Measurements from ENCODE around the gene SDK1.
A peak's percentile ranks its signal among the peaks of the same experiment; 100 is the strongest.
"Not testable (repeated sequence)": the region's sequence is repeated elsewhere in the genome, so short reads cannot be mapped to it uniquely, and the experiment has no call there.

Gene SDK1

DNA sequence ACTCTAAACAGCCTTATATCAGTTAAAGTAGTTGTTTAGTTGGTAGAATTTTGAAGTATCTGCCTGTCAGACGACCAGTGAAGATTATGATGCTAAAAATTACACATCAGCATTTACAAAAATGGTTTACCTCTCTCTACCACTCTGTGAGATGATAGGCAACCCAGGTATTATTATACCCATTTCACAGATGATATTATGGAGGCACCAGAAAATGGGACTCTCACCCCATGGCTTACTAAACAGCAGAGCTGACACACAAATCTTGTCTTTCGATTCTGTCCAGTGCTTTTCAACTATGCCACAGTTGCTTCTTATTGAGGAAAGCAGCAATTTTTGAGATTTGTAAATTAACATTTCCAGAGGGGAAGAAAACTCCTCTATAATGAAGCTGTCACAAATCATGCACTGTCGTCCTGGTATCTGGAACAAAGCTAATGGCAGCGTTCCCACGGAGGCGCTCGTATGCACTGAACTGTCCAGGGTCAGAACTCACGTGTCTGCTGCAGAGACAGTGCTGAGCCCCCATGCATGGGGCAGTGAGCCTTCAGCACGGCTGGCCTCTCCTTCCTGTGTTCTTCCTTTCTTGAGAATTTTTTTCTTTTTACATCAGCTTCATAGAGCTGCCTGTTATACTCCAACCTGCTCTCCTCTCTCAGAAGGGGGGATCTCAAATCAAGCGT is 381.1 kb downstream of the SDK1 start:
- no peak for DNase-seq

DNA sequence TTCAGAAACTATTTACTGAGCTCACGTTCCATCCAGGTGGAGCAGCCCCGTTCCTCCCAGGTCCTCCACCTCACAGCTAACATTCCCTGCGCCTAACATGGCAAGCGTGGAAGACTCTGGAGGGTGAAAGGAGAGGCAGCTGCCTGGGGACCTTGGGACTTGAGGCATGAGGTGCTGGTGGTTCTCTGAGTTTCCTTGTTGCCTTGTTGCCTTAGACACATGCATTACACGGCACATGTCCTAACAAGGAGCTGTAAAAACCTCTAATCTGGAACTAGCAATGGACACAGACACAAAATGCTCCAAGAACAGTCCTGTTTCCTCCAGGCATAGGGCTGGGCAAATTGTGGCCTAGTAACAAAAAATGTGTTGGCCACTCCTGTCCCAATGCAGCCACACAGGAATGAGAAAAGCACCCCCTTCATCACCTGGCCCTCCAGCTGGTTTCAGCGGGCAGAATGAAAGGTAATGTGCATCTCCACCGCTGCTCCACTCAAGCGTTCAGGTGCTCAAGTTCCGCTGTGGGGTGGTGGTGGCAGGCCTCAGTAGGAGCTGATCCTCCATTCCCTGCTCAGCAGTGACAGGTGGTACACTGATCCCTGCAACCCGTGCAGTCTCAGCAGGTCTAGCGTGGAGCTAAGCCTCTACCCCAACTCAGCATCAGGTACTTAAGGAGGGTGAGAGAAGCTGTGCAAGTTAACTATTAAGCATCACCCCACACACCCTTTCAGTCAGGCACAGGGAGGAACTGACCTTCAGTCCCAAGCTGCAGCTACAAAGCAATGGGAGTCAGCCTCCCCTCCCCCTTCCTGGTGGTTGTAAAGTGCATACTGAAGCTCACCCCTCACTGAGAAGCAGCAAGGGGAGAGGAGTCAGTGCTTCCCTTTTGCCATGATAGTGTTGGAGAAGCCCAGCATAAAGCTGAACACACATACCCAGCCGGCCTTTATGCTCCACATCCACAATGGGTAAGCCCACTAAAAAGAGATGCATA is 382.8 kb downstream of the SDK1 start:
- no peak for DNase-seq

DNA sequence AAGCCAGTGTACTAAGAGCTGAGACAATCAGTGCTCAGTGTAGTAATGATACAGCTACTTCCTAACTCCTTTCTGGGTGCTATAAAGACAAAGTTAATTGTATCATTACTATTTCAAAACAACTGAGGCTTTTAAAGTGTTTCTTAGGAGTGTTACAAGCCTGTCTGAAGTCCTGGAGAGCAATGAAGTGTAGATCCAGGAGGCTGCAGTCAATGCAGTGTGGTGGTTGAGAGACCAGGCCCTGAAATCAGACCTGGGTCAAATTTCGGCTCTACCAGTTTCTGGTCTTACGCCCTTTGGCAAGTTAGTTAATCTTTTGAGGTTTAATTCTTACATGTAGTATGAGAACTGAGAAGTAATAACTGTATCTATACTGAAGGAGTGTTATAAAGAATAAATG is 387.0 kb downstream of the SDK1 start:
- no peak for DNase-seq

DNA sequence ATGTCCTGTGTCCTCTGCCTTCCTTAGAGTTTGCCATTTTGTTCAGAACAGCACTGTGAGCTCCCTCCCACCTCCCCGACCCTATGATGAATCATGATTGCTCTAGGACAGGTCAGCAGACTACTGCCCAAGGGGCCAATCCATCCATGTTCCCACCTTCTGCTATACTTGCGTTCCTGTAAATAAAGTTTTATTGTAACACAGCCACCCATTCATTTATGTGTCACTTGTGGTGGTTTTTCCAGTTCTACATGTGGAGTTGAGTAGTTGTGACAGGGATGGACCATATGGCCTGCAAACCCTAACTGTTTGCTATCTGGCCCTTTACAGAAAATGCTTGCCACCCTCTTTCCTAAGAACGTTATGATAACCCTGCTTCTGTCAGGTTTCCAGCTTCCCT is 387.8 kb downstream of the SDK1 start:
- DNase-seq: no peak

GRCh38 chr7:3691478-3692158 is 390.6 kb downstream of the SDK1 start:
- no peak for DNase-seq

GRCh38 chr7:3695602-3696001 is 394.6 kb downstream of the SDK1 start:
- no peak for DNase-seq

- DNase-seq: no peak
Measured at GRCh38 chr7:3696113-3696512, 395.1 kb downstream of the SDK1 start.

DNA sequence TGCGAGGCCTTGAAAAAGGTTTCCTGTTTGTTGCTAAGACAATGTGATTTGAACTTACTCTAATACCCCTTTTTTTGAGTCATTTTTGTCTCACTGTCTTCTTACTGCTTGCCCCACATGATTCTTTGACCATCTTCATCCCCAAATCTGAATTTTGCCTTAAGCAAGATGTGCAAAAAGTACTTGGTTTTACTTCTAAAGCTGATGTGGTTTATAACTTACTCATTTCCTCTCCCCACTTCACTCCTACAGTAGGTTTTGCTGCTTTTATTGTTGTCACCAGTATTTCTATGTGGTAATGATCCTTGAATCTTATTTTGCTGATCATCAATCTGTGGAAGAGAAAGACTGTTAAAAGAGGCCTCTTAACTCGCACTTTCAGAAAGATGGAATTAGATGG is 396.4 kb downstream of the SDK1 start:
- no peak for DNase-seq

- no peak for DNase-seq
Measured at GRCh38 chr7:3705258-3705657, 404.2 kb downstream of the SDK1 start.

DNA sequence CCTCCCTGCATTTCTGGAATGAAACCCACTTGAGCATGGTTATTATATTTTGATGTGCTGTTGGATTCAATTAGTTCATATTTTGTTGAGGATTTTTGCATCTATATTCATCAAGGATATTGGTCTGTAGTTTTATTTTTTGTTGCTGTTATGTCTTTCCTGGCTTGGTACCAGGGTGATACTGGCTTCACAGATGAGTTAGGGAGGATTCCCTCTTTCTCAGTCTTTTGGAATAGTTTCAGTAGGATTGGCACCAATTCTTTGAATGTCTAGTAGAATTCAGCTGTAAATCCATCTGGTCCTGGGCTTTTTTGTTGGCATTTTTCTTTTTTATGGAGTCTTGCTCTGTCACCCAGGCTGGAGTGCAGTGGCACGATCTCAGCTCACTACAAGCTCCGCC is 405.0 kb downstream of the SDK1 start:
- not testable (repeated sequence) for DNase-seq

GRCh38 chr7:3710122-3710521 is 409.1 kb downstream of the SDK1 start:
- DNase-seq: no peak

DNA sequence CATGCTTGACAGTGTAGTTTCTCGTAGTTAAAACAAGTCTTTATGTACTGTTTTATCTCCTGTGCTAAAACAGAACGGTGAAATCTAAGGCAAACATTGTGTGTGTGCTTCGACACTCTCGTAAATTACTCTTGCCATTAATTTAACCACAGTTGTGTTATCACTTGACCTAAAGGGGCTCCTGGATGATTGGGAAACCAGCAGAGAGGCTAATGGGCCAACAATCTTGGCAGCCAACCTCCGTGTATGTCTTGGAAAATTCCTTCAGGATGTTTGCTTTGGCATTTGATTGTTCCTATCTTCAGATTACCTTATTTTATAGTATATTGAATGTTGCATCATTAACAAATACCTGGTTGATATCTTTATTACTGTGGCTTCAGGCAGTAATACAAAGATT is 409.5 kb downstream of the SDK1 start:
- no peak for DNase-seq

- DNase-seq: peak; percentile 23
Measured at GRCh38 chr7:3712841-3713240, 411.8 kb downstream of the SDK1 start.

GRCh38 chr7:3721422-3721821 is 420.4 kb downstream of the SDK1 start:
- DNase-seq: no peak

- DNase-seq: peak; percentile 63
Measured at GRCh38 chr7:3722396-3722922, 421.4 kb downstream of the SDK1 start.

GRCh38 chr7:3725155-3726059 is 424.4 kb downstream of the SDK1 start:
- DNase-seq: no peak

- no peak for DNase-seq
Measured at GRCh38 chr7:3730276-3730675, 429.2 kb downstream of the SDK1 start.

DNA sequence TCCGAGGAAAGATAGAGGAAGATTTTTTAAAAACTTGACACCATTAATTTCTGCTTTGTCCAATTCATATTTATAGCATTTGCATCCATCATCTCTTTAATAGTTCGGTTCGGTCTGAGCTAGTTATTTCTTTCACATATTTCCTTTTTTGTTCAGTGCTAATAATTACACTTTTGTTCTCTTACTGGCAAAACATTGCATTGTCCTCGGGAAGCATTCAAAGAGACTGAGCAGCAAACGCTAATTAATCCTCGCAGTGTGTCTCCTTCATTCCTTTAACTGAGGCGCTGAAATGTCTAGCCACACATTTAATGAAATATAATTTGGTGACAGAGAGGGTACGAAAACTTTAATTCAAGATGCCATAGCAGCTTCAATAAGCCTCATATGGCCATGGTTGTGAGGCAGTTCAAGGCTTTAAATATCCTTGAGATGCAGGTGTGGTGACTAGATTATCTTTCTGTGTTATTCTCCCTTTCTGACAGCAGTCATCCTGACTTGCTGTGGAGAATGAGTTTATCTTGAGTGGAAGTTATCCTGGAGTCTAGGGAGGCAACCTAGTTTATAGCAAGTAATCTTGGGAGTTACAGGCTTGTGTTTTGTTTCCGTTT is 431.4 kb downstream of the SDK1 start:
- DNase-seq: no peak

DNA sequence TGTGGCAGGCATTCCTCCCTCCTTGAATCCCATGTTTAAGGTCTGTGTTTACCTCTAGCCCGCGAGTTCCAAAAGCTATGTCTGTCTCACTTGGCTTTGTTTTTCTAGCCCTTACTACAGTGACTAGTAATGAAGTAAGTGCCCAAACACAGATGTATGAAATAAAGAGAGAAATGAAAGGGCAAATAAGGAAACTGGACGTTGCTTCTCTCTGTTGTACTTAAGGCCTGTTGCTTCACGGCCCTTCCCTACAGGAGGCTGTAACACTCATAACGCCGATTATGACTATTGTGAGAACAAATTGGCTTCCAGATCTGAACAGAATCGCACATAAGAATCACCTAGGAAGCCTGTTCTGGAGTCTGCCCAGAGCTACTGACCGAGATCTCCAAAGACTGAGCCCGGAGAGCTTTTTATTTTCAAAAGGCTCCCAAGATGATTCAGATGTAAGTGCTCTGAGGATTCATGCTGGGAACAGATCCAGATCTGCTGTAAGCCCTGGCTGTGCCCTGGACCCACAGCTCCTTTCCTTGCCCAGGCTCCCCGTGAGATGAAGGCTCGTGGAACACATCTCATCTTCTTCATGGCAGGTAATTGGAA is 432.6 kb downstream of the SDK1 start:
- DNase-seq: no peak

GRCh38 chr7:3738964-3739363 is 437.9 kb downstream of the SDK1 start:
- no peak for DNase-seq

GRCh38 chr7:3739983-3740382 is 438.9 kb downstream of the SDK1 start:
- DNase-seq: no peak
